GM18505 (cell line): Measurements from ENCODE around the gene SHC3.

Source experiments
- ATAC-seq: cut with Tn5 transposase; IDR thresholded peaks from one replicate; pipeline ENCODE4 v1.9.1; 2021; ENCODE audit not compliant: unreplicated experiment
- POLR2A ChIP-seq: IDR thresholded peaks from 4 replicates; pipeline ENCODE4 v1.6.1; 2011; ENCODE audit warnings: borderline replicate concordance; ENCODE audit not compliant: insufficient read depth, insufficient read length; ENCODE audit errors: extremely low read depth

The SHC3 gene

DNA sequence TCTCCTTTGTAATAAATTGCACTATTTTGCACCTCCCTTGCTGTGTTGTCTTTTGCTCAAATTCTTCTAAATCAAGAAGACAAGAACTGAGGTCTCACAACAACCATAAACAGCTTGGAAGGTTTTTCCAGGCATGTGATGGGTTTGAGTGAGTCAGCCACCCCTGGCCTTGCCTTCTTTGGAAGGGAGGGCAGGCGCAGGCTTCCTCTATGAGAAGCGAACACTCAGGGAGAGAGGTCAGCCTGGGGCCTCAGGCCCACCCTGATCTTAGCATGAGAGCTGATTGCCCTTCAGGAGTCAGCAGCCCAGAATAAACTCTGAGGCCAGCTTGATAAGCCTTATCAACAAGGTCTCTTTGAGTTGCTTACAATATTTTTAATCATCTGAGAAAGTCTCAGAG, 155.7 kb downstream of the SHC3 start:
- no peak for TF ChIP-seq POLR2A
- ATAC-seq, result no peak

DNA sequence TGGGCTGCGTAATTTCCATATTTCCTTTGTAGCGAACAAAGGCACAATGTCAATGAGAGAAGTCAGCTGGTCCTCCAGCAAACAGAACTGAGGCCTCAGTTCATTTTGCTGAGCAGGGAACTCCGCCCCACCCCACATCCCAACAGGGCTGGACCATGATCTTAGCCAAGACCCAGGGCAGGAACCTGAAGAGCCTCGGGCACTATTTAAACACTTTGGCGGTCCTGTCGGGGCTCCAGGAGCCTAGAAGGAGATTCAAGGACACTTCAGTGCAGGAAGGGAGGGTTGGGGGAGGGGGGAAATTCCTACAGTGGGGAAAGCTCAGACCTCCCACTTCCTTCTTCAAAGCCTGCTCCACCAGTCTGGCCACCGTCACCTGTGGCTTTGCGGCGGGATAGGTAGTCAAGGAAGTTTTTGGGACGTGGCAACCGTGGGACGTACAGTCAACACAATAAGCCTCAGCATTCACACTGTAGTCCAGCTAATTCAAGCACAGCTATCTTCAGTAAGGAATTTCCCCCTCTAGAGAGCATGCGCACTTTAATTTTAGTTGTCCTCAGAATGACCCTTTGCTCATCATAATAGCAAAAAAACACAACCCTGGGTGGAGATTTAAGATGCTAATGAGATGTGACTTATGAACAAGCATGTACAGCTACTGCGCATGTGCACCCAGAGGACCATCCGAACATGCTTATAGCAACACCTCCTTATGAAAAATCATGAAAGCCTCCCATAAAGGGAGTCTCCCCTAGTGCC, 156.4 kb downstream of the SHC3 start:
- no peak for ATAC-seq

DNA sequence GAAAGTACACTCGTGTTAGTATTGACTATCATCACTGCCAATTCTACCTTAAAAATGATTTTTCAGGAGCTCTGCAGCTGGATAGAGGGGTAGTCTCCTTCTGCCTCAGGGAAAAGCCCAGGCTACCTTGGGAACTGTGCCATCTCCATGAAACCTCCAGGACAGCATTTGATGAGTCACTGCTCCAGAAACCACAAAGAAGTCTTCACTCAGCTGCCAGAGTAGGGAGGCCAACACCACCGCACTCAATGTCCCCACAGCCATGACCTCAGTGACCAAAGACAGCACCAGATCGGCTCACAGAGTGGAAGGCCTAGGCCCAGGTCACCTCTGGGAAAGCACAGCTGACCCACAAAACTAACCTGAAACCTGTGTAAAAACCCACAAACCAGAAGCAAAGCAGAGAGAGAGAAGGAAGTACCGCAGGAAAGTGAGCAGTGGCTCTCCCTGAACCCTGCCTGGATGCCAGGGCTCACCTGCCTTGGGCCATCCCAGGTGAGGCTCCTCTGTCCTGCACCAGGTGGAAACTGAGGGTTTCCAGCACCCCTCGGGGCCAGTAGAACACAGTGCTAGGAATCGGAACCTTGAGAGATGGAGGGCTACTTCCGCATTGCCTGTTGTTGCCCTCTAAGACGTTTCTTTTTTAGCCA, 157.3 kb downstream of the SHC3 start:
- no peak for ATAC-seq
- no peak for TF ChIP-seq POLR2A

More for the DNA sequence above, 156.4 kb downstream of the SHC3 start:
- no peak for TF ChIP-seq POLR2A

DNA sequence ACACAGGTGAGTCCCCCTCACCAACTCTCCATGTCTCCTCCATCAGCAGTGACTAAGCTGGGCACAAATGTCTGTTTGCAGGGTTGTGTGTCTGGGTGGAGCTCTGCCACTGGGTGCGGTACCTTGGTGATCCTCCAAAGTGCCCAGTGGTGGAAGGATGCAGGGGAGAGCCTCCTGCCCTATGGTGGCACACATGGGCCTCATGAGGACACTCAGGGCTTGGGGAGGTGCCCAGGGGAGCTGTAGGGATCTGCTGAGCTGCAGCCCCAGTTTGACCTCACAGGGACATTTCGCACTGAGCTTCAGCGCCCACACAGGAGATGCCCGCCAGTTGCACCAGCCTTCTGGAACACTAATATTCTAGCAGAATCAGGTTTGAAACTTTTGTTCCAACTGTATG, 157.9 kb downstream of the SHC3 start:
- ATAC-seq, result no peak
- TF ChIP-seq POLR2A, result no peak

DNA sequence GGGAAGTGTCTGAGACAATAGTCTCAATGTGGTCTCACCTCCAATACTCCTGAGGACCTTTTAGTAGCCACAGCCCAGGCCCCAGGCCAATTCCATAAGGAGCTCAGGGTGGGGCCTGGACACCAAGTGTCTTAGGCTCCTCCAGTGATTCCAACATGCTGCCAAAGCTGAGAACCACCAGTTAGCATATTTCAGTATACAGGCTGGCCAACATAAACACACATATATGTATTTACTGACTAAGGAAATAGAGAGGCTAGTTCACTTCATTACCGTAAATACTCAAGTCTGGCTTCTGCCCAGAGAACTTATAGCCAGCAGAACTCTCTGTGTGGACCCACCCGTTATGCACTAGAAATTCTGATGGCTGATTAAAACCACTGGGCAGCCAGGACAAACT, 163.3 kb downstream of the SHC3 start:
- no peak for TF ChIP-seq POLR2A
- ATAC-seq, result no peak

DNA sequence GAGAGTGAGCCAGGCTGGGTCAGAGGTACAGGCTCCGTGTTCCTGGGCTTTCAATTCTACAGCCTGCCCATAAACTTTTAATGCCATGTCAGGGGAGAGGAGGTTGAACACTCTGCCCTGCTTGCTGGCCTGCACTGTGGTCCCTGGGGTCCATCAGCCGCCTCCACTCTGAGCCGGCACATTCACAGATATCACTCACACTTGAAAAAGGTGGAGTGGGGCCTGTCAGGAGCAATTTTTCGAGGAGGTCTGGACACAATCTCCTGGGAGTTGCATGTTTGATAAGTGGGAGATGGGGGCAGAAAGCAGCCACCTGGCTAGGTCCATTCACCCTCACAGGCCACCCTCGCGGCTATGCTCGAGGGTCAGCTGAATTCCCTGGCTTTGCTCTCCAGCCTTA, 164.5 kb downstream of the SHC3 start:
- no peak for TF ChIP-seq POLR2A
- ATAC-seq, result no peak

DNA sequence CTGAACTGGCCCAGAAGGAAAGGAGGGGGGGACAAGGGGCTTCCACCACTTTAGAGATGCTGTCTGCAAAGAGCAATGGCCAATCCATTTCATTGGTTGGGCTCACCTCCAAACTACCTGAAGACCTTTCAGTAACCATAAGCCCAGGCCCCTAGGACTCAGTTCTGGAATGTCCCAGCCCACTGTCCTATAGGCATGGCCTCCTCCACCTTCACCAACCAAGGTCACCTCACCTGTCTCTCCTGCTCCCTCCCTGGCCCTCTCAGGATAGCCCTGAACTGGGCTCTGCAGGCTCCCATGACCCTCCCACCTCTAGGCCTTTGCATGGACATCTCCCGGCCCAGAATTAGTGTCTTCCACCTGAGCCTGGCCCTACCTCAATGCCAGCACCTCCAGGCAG, 165.0 kb downstream of the SHC3 start:
- TF ChIP-seq POLR2A, result no peak

DNA sequence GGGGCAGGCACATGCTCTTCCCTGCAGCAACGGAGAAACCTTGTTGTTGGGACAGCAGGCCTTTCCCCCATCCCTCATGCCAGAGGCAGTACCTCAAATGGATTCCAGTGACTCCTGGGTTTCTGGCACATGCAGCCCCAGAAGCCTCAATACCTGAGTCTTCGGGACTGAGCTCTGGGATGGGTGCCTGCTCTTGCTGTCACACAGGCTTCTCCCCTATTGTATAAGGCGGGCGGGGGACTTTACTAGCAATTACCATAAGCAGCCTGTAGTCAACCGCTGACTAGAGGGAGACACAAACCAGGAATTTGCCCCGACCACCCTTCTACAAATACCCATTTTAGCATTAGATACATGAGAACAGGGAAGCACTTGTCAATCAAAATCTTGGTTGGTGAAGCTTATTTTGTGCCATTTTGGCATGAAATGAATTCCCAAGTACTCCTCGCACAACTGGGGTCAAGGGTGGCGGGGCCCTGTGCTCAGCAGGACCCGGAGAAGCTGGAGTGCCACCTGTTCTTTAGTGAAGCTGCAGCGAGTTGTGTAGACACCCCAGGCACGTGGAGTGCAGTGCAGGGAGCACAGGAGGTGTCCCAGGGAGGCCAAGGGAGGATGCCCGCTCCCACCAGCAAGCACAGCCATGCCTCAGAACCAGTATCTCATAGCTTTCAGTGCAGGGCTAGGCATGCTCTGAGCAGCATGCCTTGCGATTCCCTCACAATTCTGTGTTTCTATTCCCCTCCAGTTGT, 166.2 kb downstream of the SHC3 start:
- no peak for TF ChIP-seq POLR2A

More for the DNA sequence above, 165.0 kb downstream of the SHC3 start:
- ATAC-seq, result no peak

DNA sequence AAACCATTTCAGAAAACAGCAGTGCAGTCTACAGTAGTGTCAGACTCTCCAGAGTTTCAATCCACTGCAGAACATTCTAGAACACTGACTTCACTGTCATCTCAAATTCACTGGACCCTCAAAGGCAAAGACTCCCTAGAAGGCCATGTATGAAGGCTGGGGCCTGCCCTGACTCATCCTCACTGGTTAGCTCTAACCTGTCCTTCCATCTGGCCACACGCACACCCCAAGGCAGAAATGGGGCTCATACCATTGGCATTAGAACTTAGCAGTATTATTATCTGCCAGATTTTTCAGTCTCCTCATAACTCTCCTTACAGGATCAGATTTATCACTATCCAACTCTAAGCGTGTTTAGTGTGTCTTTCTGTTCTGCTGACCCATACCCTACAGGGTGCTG, 166.9 kb downstream of the SHC3 start:
- no peak for ATAC-seq
- TF ChIP-seq POLR2A, result no peak

More for the DNA sequence above, 166.2 kb downstream of the SHC3 start:
- ATAC-seq, result no peak

DNA sequence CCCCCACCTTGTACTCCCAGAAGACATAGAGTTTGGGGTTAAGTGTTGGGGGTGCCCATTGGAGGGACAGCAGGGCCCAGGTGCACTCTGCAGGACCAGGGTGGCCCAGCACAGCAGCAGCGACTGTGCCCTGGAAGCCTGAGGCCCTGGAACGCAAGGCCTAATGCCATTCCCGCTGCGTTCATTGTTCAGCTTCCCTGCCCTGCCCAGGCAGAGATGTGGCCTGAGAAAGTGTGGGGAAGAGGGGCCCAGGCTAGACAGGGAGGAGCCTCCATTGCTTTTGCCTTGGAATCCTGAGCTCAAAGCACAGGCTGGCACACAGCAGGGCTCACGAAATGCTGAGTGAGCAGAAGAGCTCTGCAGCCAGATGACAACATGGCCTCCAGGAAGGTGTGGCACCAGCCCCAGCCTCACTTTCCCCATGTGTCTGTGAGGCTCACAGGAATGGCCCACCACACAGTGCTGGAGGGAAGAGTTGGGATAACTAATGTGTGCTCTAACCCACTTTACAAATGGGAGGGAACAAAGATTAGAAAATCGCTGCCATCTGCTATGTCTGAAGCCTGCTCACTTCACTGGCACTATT, 168.0 kb downstream of the SHC3 start:
- no peak for TF ChIP-seq POLR2A
- ATAC-seq, result no peak

DNA sequence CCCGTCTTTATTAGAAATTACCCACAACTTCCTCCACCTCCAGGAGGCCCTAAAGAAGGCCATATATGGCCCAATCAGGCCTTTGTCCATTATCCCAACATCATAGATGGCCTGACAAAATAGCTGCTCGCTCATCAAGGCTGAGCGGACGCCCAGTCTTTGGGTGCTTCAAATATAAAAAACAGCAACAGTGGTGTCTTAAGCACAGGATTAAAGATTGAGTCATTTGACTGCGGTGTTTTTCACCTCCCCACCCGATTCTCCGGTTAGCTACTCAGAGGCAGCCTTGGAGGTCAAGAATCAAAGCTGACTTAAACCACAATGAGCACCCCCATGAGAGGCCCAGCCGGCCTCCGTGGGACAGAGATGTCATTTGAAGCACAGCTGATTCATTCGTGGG, 168.6 kb downstream of the SHC3 start:
- ATAC-seq, result no peak
- no peak for TF ChIP-seq POLR2A

DNA sequence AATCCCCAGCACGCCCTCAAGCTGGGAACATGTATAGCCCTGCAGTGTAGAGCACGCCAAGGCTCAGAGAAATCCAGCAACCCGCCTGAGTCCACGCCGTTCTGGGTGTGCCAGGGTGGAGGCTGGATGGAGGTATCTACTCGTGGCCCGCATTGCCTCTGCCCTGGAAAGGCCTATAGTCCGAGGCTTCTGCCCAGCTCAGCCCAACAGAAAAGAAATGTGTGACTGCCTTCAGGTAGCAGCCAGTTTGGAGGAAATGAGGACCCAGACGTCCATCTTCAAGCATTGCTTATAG, 169.1 kb downstream of the SHC3 start:
- no peak for ATAC-seq
- TF ChIP-seq POLR2A, result no peak

DNA sequence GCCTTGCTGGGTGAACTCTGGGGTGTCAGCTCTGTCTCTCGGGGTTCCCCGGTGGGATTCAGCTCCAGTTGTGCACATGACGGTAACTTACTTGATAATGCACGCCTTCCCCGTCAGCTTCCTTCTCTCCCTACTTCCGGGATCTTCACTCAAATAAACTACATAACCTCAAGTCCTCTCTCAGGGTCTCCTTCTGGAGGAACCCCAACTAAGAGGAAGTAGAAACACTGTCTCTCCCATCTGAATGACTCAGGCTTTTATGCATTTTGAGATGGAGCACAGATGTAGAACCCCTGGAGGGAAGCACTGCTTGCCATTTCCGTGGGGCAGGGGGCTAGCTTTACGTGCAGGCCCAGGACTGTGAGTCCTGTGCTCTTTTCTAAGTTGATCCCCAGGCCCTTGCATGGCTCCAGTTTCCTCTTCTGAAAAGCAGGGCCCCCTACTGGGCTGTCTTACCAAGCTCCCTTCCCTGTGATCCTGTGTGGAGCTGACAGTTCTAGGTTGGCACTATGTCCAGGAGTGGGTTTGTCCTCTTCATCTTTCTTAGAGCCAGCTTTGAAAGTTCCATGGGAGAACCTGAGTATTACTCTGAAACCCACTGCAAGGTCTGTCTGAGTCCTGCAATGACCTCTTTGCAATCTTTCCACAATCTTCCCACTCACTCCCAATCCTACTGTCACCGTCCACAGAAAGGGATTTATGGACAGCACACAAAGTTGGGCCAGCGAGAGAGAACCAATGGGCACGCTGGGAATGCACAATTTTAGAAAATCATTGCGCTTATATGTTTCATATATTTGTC, 169.7 kb downstream of the SHC3 start:
- no peak for TF ChIP-seq POLR2A
- ATAC-seq, result no peak
